GM12878 (cell line): ENCODE data around the gene AKNA. TPM values are rescaled to one million over a fixed set of nuclear protein-coding genes. Genes with fewer than 3 reads are reported as not detected.

Experiments
- ATAC-seq: fragments of 200-7000 bp; cut with Tn5 transposase; 3 replicates; pipeline ENCODE4 v1.9.1; 2020; ENCODE audit warnings: mild to moderate bottlenecking, moderate library complexity
- BruUV-seq: library from RNA; stranded (reverse); fragments of 400-500 nt; replicated peaks from 2 replicates; lab custom pipeline; 2021; lab: Mats Ljungman, UMichigan
- CTCF ChIA-PET: fragments of 300-600 bp; sonication (Branson Sonifier 250); formaldehyde crosslinking; extraction: SDS; loops from one replicate; lab custom pipeline; 2021; ENCODE audit warnings: inconsistent platforms; lab: Yijun Ruan, JAX
- POLR2A ChIA-PET: fragments of 350-600 bp; formaldehyde crosslinking; extraction: SDS; loops from one replicate; lab custom pipeline; 2021; ENCODE audit warnings: inconsistent platforms; lab: Charles Lee
- RAD21 ChIA-PET: fragments of 300-600 bp; sonication (Branson Sonifier 250); formaldehyde crosslinking; loops from one replicate; lab custom pipeline; 2023; ENCODE audit warnings: antibody characterized with exemption; ENCODE audit not compliant: unreplicated experiment; lab: Charles Lee
- SMC1A ChIA-PET: fragments of 300-600 bp; sonication (Branson Sonifier 250); formaldehyde crosslinking; loops from one replicate; lab custom pipeline; 2023; ENCODE audit not compliant: unreplicated experiment, uncharacterized antibody; lab: Charles Lee
- DNase-seq: peaks from one replicate; pipeline ENCODE4 v3.0.0-alpha.2; 2011; ENCODE audit warnings: low read depth, low spot score
- FAIRE-seq: peaks from 3 replicates; lab custom pipeline; 2011; peaks lifted over from hg19 to GRCh38; lab: Jason Lieb, UNC
- H2AFZ ChIP-seq: 2 replicates; pipeline ENCODE4 v1.6.0; 2011; ENCODE audit warnings: low read depth, low read length, control low read depth; ENCODE audit not compliant: control insufficient read depth
- H3K27ac ChIP-seq: 2 replicates; pipeline ENCODE4 v1.5.1; 2011; ENCODE audit warnings: control low read depth; ENCODE audit not compliant: control insufficient read depth, insufficient read depth
- H3K27me3 ChIP-seq, 2 experiments: replicated peaks in 1 of 2; 2 replicates each; pipeline versions ENCODE4 v1.6.0 to v1.6.1; 2011; ENCODE audit warnings: low read length in 1 of 2; ENCODE audit not compliant: control insufficient read depth in 2 of 2, insufficient read depth in 2 of 2
- H3K36me3 ChIP-seq, 2 experiments: 2 replicates each; pipeline ENCODE4 v1.5.1; 2011; ENCODE audit warnings: low read length in 1 of 2; ENCODE audit not compliant: control insufficient read depth in 2 of 2, insufficient read depth in 2 of 2
- H3K4me1 ChIP-seq: 2 replicates; pipeline ENCODE4 v1.6.1; 2011; ENCODE audit warnings: mild to moderate bottlenecking, low read length, moderate library complexity, mixed read lengths; ENCODE audit not compliant: control insufficient read depth, insufficient read depth
- H3K4me2 ChIP-seq: 2 replicates; pipeline ENCODE4 v1.6.0; 2011; ENCODE audit warnings: control low read depth; ENCODE audit not compliant: control insufficient read depth, insufficient read depth
- H3K4me3 ChIP-seq: fragments of 200-600 bp; sonication (generic); 2 replicates; pipeline ENCODE4 v1.5.1; 2016
- H3K79me2 ChIP-seq: 2 replicates; pipeline ENCODE4 v1.6.0; 2011; ENCODE audit warnings: low read length; ENCODE audit not compliant: control insufficient read depth, insufficient read depth
- H3K9ac ChIP-seq: 2 replicates; pipeline ENCODE4 v1.8.0; 2011; ENCODE audit warnings: low read length, control low read depth, mixed read lengths; ENCODE audit not compliant: control insufficient read depth, insufficient read depth
- H3K9me3 ChIP-seq: replicated peaks from 3 replicates; pipeline ENCODE4 v1.5.1; 2011; ENCODE audit warnings: mild to moderate bottlenecking, low read length; ENCODE audit not compliant: control insufficient read depth, insufficient read depth
- H4K20me1 ChIP-seq: 2 replicates; pipeline ENCODE4 v1.6.0; 2011; ENCODE audit not compliant: control insufficient read depth, insufficient read depth
- BHLHE40 ChIP-seq, 2 experiments: fragments of 450-650 bp in 1 of 2; IDR thresholded peaks; 2 replicates each; pipeline ENCODE4 v1.6.1; 2011 to 2017; ENCODE audit warnings: low read depth in 2 of 2, borderline replicate concordance in 1 of 2, improper control_type of control experiment in 1 of 2, low read length in 1 of 2, mild to moderate bottlenecking in 1 of 2
- BMI1 ChIP-seq: fragments of 450-650 bp; IDR thresholded peaks from 2 replicates; pipeline ENCODE4 v1.6.1; 2016; ENCODE audit warnings: mild to moderate bottlenecking, moderate library complexity, borderline replicate concordance
- EGR1 ChIP-seq, 2 experiments: IDR thresholded peaks; 1 replicate in 1 of 2; 2 replicates in 1 of 2; pipeline ENCODE4 v1.6.1; 2011 to 2012; ENCODE audit warnings: low read depth in 2 of 2, low read length in 2 of 2, borderline replicate concordance in 1 of 2, mild to moderate bottlenecking in 1 of 2, moderate library complexity in 1 of 2
- HCFC1 ChIP-seq: fragments of 150-350 bp; IDR thresholded peaks from 2 replicates; pipeline ENCODE4 v1.6.1; 2014; ENCODE audit warnings: low read length
- IRF5 ChIP-seq: fragments of 450-650 bp; IDR thresholded peaks from 2 replicates; pipeline ENCODE4 v1.6.1; 2017; ENCODE audit warnings: borderline replicate concordance
- MEF2A ChIP-seq: IDR thresholded peaks from 2 replicates; pipeline ENCODE4 v1.6.1; 2011; ENCODE audit warnings: low read depth, mild to moderate bottlenecking, low read length, moderate library complexity; ENCODE audit not compliant: insufficient read depth
- RAD21 ChIP-seq: IDR thresholded peaks from 2 replicates; pipeline ENCODE4 v1.6.1; 2011; ENCODE audit warnings: mild to moderate bottlenecking, low read depth, low read length, moderate library complexity; ENCODE audit not compliant: insufficient read depth
- RBBP5 ChIP-seq: fragments of 200-600 bp; sonication (generic); conservative IDR thresholded peaks from 2 replicates; pipeline ENCODE4 v1.6.1; 2016
- STAT1 ChIP-seq: fragments of 450-650 bp; conservative IDR thresholded peaks from 2 replicates; pipeline ENCODE4 v1.6.1; 2014; ENCODE audit warnings: antibody characterized with exemption, mild to moderate bottlenecking
- WRNIP1 ChIP-seq: IDR thresholded peaks from 2 replicates; pipeline ENCODE4 v1.6.1; 2011; ENCODE audit warnings: low read depth, low read length, improper control_type of control experiment, borderline replicate concordance
- WGBS: methylation state at CpG from one replicate; pipeline ENCODE4 v1.1.6; 2016; ENCODE audit warnings: low lambda C conversion rate; ENCODE audit not compliant: insufficient replicate concordance, insufficient coverage; ENCODE audit errors: missing lambda C conversion rate; 5-methylcytosine and 5-hydroxymethylcytosine counted together
- in situ Hi-C: fragments of 300-500 bp; cut with MboI; formaldehyde crosslinking; loops from 9 replicates; pipeline ENCODE4 v1.14.3; 2018; ENCODE audit warnings: mixed read lengths
- intact Hi-C: fragments of 100-400 bp; cut with micrococcal nuclease; formaldehyde crosslinking; loops from one replicate; pipeline ENCODE4 v1.14.2; 2022; ENCODE audit not compliant: unreplicated experiment
- polyA plus RNA-seq, 11 experiments: library from polyadenylated mRNA; depleted of rRNA in 4 of 11; unstranded in 6 of 11; stranded (reverse) in 5 of 11; fragments of >200 nt; fragmentation: Nextera tagmentation in 4 of 11; fragmentation: Illumina TruSeq in 1 of 11; extraction: Ambion mirVana in 4 of 11; extraction: Trizol in 1 of 11; gene quantifications; 1 replicate in 1 of 11; 2 replicates in 10 of 11; pipeline versions ENCODE4 v1.2.1 to v1.2.3, GENCODE V29; 2011 to 2016; ENCODE audit warnings: inconsistent platforms in 2 of 11, missing spikeins in 2 of 11, low read depth in 1 of 11
- total RNA-seq, 4 experiments: library from RNA; depleted of rRNA in 3 of 4; stranded (reverse); fragments of >200 nt in 3 of 4; fragmentation: Illumina TruSeq in 1 of 4; extraction: Trizol in 1 of 4; gene quantifications; 2 replicates each; pipeline versions ENCODE4 v1.2.1 to v1.2.3, GENCODE V29; 2013 to 2021

Gene AKNA
- total and polyA plus RNA-seq, 10 of the 15 experiments (the other 5 are each of a cell fraction or from before 2014, with no cell fraction given): 1.6 to 132 (median 35.3) TPM

DNA sequence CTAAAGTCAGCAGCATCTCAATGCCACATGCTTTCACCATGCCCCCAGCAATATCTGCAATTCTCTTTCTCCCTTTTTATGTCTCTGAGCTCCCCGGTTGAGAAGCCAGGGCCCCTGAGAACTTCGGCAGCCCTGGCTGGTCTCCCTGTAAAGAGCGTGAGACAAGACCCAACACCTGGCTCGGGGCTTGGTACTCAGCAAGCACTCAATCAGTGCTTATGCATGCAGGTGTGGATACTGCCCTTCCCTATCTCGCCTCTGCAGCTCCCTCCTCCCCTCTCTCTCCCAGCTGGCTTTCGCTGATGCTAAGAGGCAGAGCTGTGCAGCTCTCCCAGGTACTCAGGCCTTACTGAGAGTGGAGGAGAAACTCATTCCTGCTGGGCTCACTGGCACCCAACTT lies 41.7 kb upstream of the AKNA start (continued):
- TF ChIP-seq MEF2A (no peak), EGR1 (IDR thresholded peaks at IDR 0.05; ENCODE audit: borderline replicate concordance in 1 of 2, low read depth in 2 of 2, low read length in 2 of 2) (no peak), HCFC1 (no peak), IRF5 (no peak)

DNA sequence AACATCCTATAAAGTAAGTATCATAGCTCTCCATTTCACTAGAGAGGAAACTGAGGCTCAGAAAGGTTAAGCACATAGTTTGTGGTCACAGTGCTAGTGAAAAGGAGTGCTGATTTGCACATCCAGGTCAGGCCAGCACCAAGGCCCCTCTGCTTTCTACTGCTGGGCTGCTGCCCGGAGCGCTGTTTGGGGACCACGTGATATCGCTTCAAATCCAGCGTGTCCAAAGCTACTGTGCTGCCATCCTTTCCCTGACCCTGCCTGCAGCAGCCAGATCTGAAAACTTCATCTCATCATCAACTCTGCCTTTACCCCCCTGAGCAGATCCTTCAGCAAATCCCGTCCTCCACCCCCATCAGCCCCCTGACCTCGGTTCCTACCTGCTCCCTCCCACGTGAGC lies 40.7 kb upstream of the AKNA start:
- H3K79me2 ChIP-seq: no peaks in the 10 kb centered on the region
- CTCF ChIA-PET: interaction anchor here (0.7 to 2.2 kb wide), 5 partner anchors 9 to 225 kb away, joined by 3 to 11 read pairs (median 3); no protein-coding TSS in a partner anchor
- H3K4me2 ChIP-seq: no peak overlapping the region
- in situ Hi-C loops: no loop called here
- no peaks in the 10 kb centered on the region; a peak in 1 of 4 replicates for H3K36me3 ChIP-seq
- no peak for TF ChIP-seq RBBP5
- TF ChIP-seq STAT1: no peak
- no peak for TF ChIP-seq BHLHE40 (IDR thresholded peaks at IDR 0.05; ENCODE audit: borderline replicate concordance in 1 of 2, low read depth in 2 of 2, low read length in 1 of 2)
- no peak for TF ChIP-seq RAD21
- TF ChIP-seq WRNIP1: no peak
- TF ChIP-seq BMI1: no peak
- TF ChIP-seq, all 136 proteins: peak for 0
- H3K4me1 ChIP-seq: no peaks in the 10 kb centered on the region
- H4K20me1 ChIP-seq: no peaks in the 10 kb centered on the region
- no TSS peak for BruUV-seq
- no peaks in the 10 kb centered on the region for H3K27me3 ChIP-seq
- no peak for FAIRE-seq
- ChIA-PET POLR2A (no interaction called here), SMC1A (interaction anchor here (0.9 to 1.9 kb wide), 5 partner anchors 9 to 225 kb away, joined by 3 to 7 read pairs (median 4); no protein-coding TSS in a partner anchor), RAD21 (interaction anchor here (0.7 to 1.0 kb wide), 2 partner anchors 25 to 73 kb away, joined by 3 read pairs; no protein-coding TSS in a partner anchor)
- no peak for DNase-seq
- no peak overlapping the region for H3K27ac ChIP-seq
- 73% methylated on average over 8 of the region's 8 CpGs for WGBS
- ATAC-seq: no peak
- intact Hi-C loops: no loop called here
- H3K9me3 ChIP-seq: no peaks in the 10 kb centered on the region
- H3K4me3 ChIP-seq: no peak overlapping the region
- no peak overlapping the region for H2AFZ ChIP-seq
- H3K9ac ChIP-seq: no peak overlapping the region
